HG03025 (cell line): ENCODE measurements around the gene INPP5D.

Experiments used
- ATAC-seq: cut with Tn5 transposase; IDR thresholded peaks from one replicate; pipeline ENCODE4 v1.9.1; 2021; ENCODE audit warnings: mild to moderate bottlenecking, moderate library complexity; ENCODE audit not compliant: unreplicated experiment, low FRiP score

Gene INPP5D

DNA sequence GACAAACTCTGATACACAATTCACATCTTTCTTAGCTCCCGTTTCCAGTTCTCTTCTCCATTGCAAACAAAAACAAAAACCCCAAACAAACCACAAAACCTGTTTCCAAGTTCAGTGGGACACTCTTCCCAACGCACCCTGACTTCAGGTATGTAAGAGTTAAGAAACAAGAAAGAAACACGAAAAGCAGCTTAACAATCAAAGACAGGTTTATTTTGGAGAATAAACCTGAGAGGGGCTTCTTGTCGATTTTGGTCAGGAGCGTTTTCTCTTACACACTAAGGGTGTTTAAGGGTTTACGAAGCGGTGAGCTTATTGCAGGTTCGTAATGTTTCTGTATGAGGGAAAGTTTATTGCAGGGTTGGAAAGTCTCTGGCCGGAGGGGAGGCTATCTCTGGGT is 190.4 kb downstream of the INPP5D start:
- ATAC-seq: no peak

DNA sequence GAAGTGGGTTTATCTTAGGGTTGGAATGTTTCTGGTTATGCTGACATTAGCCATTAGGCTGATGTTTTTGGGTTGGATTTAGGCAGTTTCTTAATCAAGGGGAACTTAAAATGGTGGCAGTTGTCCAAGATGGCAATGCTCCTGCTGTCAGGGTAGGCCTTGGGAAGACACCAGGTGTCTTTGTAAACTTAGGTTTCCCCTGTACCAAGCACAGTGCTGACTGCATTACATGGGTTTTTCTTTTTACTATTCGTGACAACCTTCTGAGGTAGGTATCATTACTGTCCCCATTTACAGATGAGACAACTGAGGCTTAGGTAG is 190.8 kb downstream of the INPP5D start:
- no peak for ATAC-seq

DNA sequence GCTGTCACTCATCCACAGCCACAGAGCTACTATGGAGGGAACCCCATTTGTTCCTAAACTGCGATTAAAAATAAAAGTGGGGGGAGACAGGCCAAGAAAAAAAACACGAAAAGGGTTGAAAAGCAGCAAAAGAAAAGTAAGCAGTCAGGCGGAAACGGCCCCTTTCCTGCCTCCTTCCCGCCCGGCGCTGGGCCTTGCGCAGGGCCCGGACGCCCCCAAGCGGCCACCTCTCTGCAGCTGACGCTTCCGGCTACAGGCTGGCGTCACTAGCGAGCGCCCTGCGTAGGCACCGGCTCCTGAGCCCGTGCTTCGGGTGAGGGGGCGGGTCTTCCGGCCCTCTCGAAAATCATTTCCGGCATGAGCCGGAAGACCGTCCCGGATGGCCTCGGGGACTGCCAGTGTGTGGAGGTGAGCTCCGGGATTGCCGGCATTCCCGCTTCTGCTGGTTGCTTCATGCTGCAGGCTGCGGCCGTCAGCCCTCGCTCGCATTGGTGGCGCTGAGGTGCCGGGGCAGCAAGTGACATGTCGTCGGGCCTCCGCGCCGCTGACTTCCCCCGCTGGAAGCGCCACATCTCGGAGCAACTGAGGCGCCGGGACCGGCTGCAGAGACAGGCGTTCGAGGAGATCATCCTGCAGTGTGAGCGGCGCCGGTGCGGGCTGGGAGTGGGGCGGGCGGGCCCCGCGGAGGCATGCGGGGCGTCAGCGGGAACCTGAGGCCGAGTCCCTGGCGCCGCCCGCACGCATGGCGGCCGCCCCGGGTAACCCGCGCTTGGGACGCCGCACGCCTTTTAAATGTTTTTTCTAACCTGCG is 191.4 kb downstream of the INPP5D start, which contains the start of gene ATG16L1:
Gene ATG16L1, plus strand, starts transcription at position 368 of the 811 bp plus-strand sequence. Its CDS starts 155 bp downstream, at position 523.
- peak; percentile 91 for ATAC-seq

DNA sequence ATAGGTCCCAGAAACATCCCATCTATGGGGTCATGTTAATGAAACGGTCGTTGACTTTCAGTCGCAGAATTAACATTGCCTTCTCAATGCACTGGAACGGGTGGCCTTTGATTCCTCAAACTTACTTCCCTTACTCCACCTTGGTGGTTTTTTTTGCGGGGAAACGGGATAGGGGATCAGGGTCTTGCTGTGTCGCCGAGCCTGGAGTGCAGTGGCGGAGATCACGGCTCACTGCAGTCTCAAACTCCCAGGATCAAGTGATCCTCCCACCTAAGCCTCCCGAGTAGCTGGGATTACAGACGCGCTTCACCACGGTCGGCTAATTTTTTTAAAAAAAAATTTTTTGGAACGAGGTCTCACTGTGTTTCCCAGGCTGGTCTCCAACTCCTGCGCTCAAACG is 192.1 kb downstream of the INPP5D start:
- no peak for ATAC-seq

DNA sequence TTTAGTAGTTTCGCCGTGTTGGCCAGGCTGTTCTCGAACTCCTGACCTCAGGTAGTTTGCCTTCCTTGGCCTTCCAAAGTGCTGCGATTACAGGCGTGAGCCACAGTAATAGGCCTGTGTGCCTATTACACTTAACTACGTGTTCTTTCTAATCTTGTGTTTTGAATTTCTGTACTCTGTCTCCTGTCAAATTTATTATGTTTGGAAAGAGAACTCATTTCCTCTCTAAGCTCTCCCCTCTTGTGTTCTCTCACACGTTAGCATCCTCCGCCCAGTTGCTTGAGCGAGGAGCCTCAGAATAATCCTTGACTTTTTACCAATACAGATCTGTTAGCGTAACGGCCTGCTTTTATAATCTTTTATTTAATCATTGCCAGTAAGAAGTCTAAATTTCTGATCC is 195.0 kb downstream of the INPP5D start:
- ATAC-seq: no peak

DNA sequence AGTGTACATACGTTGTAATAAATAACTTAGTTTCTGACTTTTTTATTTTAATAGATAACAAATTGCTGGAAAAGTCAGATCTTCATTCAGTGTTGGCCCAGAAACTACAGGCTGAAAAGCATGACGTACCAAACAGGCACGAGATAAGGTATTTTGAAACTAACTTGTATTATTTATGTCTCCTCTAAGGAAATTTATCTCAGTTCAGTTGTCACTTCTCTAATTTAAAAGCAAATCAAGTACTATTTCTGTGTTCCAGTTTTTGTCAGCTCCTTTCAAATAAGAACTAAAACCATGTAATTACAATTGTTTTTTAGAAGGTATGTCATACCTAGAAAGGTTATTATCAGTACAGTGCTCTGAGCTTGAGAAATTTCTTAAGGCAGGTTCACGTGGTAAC is 195.9 kb downstream of the INPP5D start:
- no peak for ATAC-seq
